MM.1S (cell line): ENCODE measurements around the gene TNFAIP1.
"Not testable (repeated sequence)": the region's sequence is repeated elsewhere in the genome, so short reads cannot be mapped to it uniquely, and the experiment has no call there.

Experiments used
- CTCF ChIP-seq: fragments of 300-600 bp; sonication (generic); IDR thresholded peaks from 2 replicates; pipeline ENCODE4 v1.5.1; 2016; ENCODE audit warnings: antibody characterized with exemption, low read length, mixed read lengths
- EZH2phosphoT487 ChIP-seq: fragments of 300-600 bp; sonication (generic); IDR thresholded peaks from 2 replicates; pipeline ENCODE4 v1.6.1; 2018; ENCODE audit warnings: antibody characterized with exemption, low read length

- TF ChIP-seq CTCF, EZH2phosphoT487: not testable (repeated sequence)
Measured at GRCh38 chr17:28292878-28293277, 42.7 kb upstream of the TNFAIP1 start.
